A673 (cell line): ENCODE measurements around the gene C8A. TPM values are rescaled to one million over a fixed set of nuclear protein-coding genes. Genes with fewer than 3 reads are reported as not detected.

Source experiments
- BruUV-seq: library from RNA; stranded (reverse); fragments of 400-500 nt; replicated peaks from 2 replicates; lab custom pipeline; 2021; lab: Mats Ljungman, UMichigan
- CTCF ChIA-PET: fragments of 300-600 bp; sonication (Branson Sonifier 250); formaldehyde crosslinking; loops from one replicate; lab custom pipeline; 2022; ENCODE audit warnings: antibody characterized with exemption; lab: Charles Lee
- POLR2A ChIA-PET: fragments of 300-600 bp; sonication (Branson Sonifier 250); formaldehyde crosslinking; loops from one replicate; lab custom pipeline; 2022; ENCODE audit warnings: antibody characterized with exemption; ENCODE audit not compliant: low non-redundant PET; lab: Charles Lee
- DNase-seq: peaks from one replicate; pipeline ENCODE4 v3.0.0-alpha.2; 2015; ENCODE audit warnings: low spot score
- H3K27ac ChIP-seq: fragments of 200-600 bp; sonication (generic); 2 replicates; pipeline ENCODE4 v1.5.1; 2016; ENCODE audit warnings: mixed run types, low read depth, mild to moderate bottlenecking, mixed read lengths, antibody characterized with exemption, low read length; ENCODE audit not compliant: poor library complexity, severe bottlenecking
- H3K27me3 ChIP-seq: fragments of 200-600 bp; sonication (generic); replicated peaks from 2 replicates; pipeline ENCODE4 v1.6.1; 2017; ENCODE audit warnings: mixed run types, low read depth, mild to moderate bottlenecking, mixed read lengths, antibody characterized with exemption, low read length; ENCODE audit not compliant: insufficient read depth, poor library complexity
- H3K36me3 ChIP-seq: fragments of 200-600 bp; sonication (generic); 2 replicates; pipeline ENCODE4 v1.6.1; 2016; ENCODE audit warnings: mixed run types, mild to moderate bottlenecking, mixed read lengths, antibody characterized with exemption, low read length; ENCODE audit not compliant: insufficient read depth, poor library complexity, severe bottlenecking
- H3K4me1 ChIP-seq: fragments of 200-600 bp; sonication (generic); 2 replicates; pipeline ENCODE4 v1.6.1; 2017; ENCODE audit warnings: mixed run types, mild to moderate bottlenecking, mixed read lengths, antibody characterized with exemption, low read length; ENCODE audit not compliant: insufficient read depth, poor library complexity, severe bottlenecking
- H3K4me3 ChIP-seq: fragments of 200-600 bp; sonication (generic); 2 replicates; pipeline ENCODE4 v1.5.1; 2016; ENCODE audit warnings: low read depth, mixed run types, mild to moderate bottlenecking, mixed read lengths, low read length; ENCODE audit not compliant: poor library complexity, severe bottlenecking
- H3K9me3 ChIP-seq: fragments of 200-600 bp; sonication (generic); 2 replicates; pipeline ENCODE4 v1.6.1; 2016; ENCODE audit warnings: mixed run types, low read depth, mild to moderate bottlenecking, mixed read lengths, antibody characterized with exemption, low read length; ENCODE audit not compliant: poor library complexity, severe bottlenecking
- EZH2 ChIP-seq: fragments of 200-600 bp; sonication (generic); IDR thresholded peaks from 2 replicates; pipeline ENCODE4 v1.6.1; 2017; ENCODE audit warnings: borderline replicate concordance, low read depth, mild to moderate bottlenecking, mixed read lengths, antibody characterized with exemption, low read length; ENCODE audit not compliant: poor library complexity, severe bottlenecking
- intact Hi-C: fragments of 100-400 bp; cut with micrococcal nuclease; formaldehyde crosslinking; loops from one replicate; pipeline ENCODE4 v1.10.0; 2022; ENCODE audit not compliant: unreplicated experiment
- total RNA-seq: library from RNA; stranded (reverse); gene quantifications from 2 replicates; pipeline ENCODE4 v1.2.3, GENCODE V29; 2021
- TF ChIP-seq, protein P1 (sequence below): fragments of 300-800, 200-600 bp; sonication (generic); conservative IDR thresholded peaks from 2 replicates; pipeline ENCODE4 v1.5.1; 2017; ENCODE audit warnings: low read depth, mild to moderate bottlenecking, antibody characterized with exemption, low read length, moderate library complexity, mixed read lengths

Gene C8A
- total RNA-seq, 1 experiment from 2014 or later = not detected

- no peak for DNase-seq
- Histone ChIP-seq H3K27me3 (no peaks in the 10 kb centered on the region), H3K36me3 (no peaks in the 10 kb centered on the region), H3K9me3 (no peaks in the 10 kb centered on the region), H3K27ac (no peak overlapping the region), H3K4me3 (no peak overlapping the region), H3K4me1 (peaks cover 5% of the 10 kb centered on the region)
- ChIA-PET CTCF (no interaction called here), POLR2A (no interaction called here)
- TF ChIP-seq EZH2 = no peak
- TF ChIP-seq, protein P1, sequence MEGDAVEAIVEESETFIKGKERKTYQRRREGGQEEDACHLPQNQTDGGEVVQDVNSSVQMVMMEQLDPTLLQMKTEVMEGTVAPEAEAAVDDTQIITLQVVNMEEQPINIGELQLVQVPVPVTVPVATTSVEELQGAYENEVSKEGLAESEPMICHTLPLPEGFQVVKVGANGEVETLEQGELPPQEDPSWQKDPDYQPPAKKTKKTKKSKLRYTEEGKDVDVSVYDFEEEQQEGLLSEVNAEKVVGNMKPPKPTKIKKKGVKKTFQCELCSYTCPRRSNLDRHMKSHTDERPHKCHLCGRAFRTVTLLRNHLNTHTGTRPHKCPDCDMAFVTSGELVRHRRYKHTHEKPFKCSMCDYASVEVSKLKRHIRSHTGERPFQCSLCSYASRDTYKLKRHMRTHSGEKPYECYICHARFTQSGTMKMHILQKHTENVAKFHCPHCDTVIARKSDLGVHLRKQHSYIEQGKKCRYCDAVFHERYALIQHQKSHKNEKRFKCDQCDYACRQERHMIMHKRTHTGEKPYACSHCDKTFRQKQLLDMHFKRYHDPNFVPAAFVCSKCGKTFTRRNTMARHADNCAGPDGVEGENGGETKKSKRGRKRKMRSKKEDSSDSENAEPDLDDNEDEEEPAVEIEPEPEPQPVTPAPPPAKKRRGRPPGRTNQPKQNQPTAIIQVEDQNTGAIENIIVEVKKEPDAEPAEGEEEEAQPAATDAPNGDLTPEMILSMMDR = no peak
- intact Hi-C loops = no loop called here
- BruUV-seq = no TSS peak
Observed at GRCh38 chr1:56933161-56933560, 78.6 kb downstream of the C8A start.

DNA sequence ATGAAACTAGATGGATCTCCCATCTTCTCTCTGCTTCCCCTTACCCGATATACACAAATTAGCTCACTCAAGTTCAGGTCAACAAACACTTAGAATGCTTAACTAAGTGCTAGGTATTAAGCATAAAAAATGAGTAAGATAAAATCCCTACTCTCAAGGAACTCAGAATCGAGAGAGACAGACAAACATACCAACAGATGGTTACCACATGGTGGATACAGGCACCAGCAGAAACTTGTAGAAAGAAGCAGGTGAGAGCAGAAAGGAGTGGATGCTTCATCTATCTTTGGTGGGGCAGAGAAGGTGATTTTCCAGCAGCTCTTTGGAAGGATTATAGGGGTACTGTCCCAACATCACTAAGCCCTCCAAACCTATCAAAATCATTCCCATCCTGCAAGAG lies 79.0 kb downstream of the C8A start:
- intact Hi-C loops = no loop called here
- ChIA-PET CTCF (no interaction called here), POLR2A (no interaction called here)
- Histone ChIP-seq H3K27ac (no peak overlapping the region), H3K36me3 (no peaks in the 10 kb centered on the region), H3K4me3 (no peak overlapping the region), H3K9me3 (no peaks in the 10 kb centered on the region), H3K27me3 (no peaks in the 10 kb centered on the region), H3K4me1 (peaks cover 5% of the 10 kb centered on the region)
- DNase-seq = no peak
- TF ChIP-seq EZH2 = no peak
- TF ChIP-seq, protein P1 = no peak
- no TSS peak for BruUV-seq

- DNase-seq = peak; percentile 44
- Histone ChIP-seq H3K27ac (no peak overlapping the region), H3K27me3 (no peaks in the 10 kb centered on the region), H3K4me3 (no peak overlapping the region), H3K4me1 (peaks cover 5% of the 10 kb centered on the region), H3K36me3 (no peaks in the 10 kb centered on the region), H3K9me3 (no peaks in the 10 kb centered on the region)
- intact Hi-C loops = no loop called here
- BruUV-seq = no TSS peak
- ChIA-PET POLR2A (no interaction called here), CTCF (no interaction called here)
- TF ChIP-seq, protein P1 = no peak
- TF ChIP-seq EZH2 = no peak
Observed at GRCh38 chr1:56934430-56935060, 79.9 kb downstream of the C8A start.
